ENCODE results near the gene WDR45B.
"Not testable (repeated sequence)": the region's sequence is repeated elsewhere in the genome, so short reads cannot be mapped to it uniquely, and the experiment has no call there.

WDR45B gene

DNA sequence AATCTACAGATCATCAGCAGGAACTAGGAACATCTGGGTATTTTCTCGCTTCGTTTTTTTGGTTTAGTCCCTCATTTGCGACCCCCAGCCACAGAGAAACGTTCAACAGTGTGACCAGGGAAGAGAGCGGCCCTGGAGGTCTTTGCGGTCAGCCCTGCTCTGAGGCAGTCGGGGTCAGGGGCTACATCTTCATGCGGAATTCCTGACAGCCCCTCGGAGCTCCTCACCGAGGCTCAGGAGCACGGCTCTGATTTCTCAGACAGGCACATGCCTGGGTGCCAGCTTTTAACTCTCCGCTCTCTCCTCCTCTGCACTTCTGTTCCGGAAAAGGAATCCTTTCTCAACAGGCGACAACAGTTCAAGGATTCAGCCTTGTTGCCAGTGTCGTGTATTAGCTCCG is 8.0 kb upstream of the WDR45B start:
- Histone ChIP-seq H3K4me3 (ENCODE audit: low read depth in 1 of 2, low read length in 1 of 2) (no peak overlapping the region), H3K9me3 (no peaks in the 10 kb centered on the region), H3K4me1 (ENCODE audit: control insufficient read depth in 1 of 2, insufficient read depth in 1 of 2, low read depth in 1 of 2, low read length in 1 of 2) (peaks cover 19 to 22% of the 10 kb centered on the region in 2 experiments), H3K27me3 (no peaks in the 10 kb centered on the region), H3K36me3 (no peaks in the 10 kb centered on the region), H3K27ac (no peak overlapping the region)
- TF ChIP-seq, protein P1, sequence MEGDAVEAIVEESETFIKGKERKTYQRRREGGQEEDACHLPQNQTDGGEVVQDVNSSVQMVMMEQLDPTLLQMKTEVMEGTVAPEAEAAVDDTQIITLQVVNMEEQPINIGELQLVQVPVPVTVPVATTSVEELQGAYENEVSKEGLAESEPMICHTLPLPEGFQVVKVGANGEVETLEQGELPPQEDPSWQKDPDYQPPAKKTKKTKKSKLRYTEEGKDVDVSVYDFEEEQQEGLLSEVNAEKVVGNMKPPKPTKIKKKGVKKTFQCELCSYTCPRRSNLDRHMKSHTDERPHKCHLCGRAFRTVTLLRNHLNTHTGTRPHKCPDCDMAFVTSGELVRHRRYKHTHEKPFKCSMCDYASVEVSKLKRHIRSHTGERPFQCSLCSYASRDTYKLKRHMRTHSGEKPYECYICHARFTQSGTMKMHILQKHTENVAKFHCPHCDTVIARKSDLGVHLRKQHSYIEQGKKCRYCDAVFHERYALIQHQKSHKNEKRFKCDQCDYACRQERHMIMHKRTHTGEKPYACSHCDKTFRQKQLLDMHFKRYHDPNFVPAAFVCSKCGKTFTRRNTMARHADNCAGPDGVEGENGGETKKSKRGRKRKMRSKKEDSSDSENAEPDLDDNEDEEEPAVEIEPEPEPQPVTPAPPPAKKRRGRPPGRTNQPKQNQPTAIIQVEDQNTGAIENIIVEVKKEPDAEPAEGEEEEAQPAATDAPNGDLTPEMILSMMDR (IDR thresholded peaks at IDR 0.05), result no peak

DNA sequence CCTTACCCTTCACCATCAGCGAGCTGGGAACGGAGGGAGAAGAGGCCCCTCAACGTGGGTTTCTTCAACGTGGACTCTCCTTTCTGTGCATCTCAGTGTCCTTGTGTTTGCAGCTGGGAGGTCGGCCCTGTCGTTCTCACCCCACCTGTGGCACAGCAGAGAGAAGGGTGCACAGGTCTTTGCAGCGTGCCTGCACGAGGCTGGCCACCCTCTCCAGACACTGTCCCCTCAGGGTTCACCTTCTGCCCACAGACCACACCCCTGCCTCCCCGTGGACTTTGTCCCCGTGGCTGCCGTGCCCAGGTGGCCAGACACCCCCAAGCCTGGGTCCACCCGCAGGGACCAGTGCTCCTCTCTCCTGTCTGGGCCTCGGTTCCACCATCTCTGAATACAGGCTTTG is 7.3 kb upstream of the WDR45B start:
- Histone ChIP-seq H3K4me3 (ENCODE audit: low read depth in 1 of 2, low read length in 1 of 2) (peak overlapping the region; percentile 37 to 40), H3K27me3 (no peaks in the 10 kb centered on the region), H3K9me3 (no peaks in the 10 kb centered on the region), H3K36me3 (no peaks in the 10 kb centered on the region), H3K4me1 (ENCODE audit: control insufficient read depth in 1 of 2, insufficient read depth in 1 of 2, low read depth in 1 of 2, low read length in 1 of 2) (peaks cover 19 to 22% of the 10 kb centered on the region in 2 experiments), H3K27ac (peak overlapping the region; percentile 75)
- TF ChIP-seq, protein P1 (IDR thresholded peaks at IDR 0.05), result no peak

DNA sequence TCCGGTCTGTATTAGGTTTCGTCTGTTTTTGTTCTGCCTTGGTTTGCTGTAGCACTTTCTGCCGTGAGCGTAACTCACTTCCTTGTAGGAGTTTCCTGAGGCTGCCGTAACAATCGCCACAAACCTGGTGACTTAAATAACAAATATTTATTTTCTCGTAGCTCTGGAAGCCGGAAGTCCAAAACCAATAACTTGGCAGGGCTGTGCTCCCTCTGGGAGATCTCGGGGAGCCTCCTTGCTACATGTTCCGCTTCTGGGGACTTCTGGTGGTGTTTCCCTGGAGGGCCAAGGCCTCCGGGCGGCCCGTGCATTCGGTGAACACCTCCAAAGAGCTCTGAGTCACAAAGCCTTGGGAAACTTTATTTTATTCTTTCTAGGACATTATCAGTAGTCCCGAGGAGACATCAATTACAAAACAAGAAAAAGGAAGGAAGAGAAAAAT is 6.8 kb upstream of the WDR45B start:
- no peaks in the 10 kb centered on the region for H3K27me3 ChIP-seq
- H3K4me1 ChIP-seq (ENCODE audit: control insufficient read depth in 1 of 2, insufficient read depth in 1 of 2, low read depth in 1 of 2, low read length in 1 of 2), result peaks cover 19 to 22% of the 10 kb centered on the region in 2 experiments
- no peaks in the 10 kb centered on the region for H3K9me3 ChIP-seq
- TF ChIP-seq, protein P1 (IDR thresholded peaks at IDR 0.05), result no peak
- peak overlapping the region; percentile 75 for H3K27ac ChIP-seq
- H3K4me3 ChIP-seq (ENCODE audit: low read depth in 1 of 2, low read length in 1 of 2), result peak overlapping the region; percentile 37 to 40
- H3K36me3 ChIP-seq, result no peaks in the 10 kb centered on the region

DNA sequence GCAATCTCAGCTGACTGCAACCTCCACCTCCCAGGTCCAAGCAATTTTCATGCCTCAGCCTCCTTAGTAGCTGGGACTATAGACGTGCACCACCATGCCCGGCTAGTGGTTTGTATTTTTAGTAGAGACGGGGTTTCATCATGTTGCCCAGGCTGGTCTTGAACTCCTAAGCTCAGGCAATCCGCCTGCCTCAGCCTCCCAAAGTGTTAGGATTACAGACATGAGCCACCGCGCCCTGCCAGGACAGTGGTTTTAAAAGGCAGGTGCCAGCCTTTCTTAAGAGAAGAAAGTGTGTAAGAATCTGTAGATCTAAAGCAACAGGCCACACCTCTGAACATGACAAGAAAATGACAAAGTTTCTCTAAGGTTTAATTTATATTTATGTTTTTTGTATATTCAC is 6.4 kb upstream of the WDR45B start:
- not testable (repeated sequence) for H3K27me3 ChIP-seq, H3K36me3 ChIP-seq, H3K9me3 ChIP-seq
- Histone ChIP-seq H3K27ac (peak overlapping the region; percentile 75), H3K4me1 (ENCODE audit: control insufficient read depth in 1 of 2, insufficient read depth in 1 of 2, low read depth in 1 of 2, low read length in 1 of 2) (peaks cover 19 to 22% of the 10 kb centered on the region in 2 experiments), H3K4me3 (ENCODE audit: low read depth in 1 of 2, low read length in 1 of 2) (peak overlapping the region; percentile 37 to 40)

DNA sequence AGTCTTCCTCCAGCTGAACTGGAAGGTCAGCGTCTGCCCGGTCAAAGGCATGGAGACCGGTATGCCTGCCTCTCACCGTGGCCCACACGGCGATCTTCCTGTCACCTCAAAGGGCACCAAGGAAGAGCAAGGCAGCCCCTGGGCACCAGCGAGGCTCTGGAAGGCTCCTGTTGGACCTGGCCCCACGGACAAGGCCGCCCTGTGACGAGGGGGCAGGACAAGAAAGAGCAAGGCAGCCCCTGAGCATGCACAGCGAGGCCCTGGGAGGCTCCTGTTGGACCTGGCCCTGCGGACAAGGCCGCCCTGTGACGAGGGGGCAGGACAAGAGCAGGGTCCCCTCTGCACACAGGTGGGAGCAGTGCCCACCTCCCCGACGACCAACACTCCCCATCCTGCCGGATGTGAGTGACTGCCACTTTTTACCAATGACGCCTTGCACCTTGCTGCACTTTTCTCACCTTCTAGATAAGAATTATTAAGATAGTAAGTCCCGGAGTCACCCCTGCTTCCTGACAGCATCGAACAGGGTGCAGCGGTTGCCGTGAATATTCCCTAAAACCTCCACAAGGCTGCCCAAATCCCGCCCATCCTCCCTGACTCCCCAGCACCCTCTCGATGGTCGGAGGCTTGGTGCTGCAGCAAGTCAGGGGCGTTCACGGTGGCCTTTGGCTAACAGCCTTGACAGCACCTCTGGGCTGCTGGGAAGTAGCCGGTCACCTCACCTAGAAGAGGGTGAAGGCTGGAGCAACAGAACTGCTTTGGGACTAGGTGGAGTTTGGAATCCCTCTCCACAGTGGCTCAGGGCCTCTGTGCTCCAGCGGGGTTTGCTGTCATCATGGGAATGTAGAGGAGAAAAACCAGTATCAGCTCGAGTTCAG is 5.6 kb upstream of the WDR45B start:
- H3K4me1 ChIP-seq (ENCODE audit: control insufficient read depth in 1 of 2, insufficient read depth in 1 of 2, low read depth in 1 of 2, low read length in 1 of 2), result peaks cover 20 to 23% of the 10 kb centered on the region in 2 experiments
- peak overlapping the region; percentile 75 for H3K27ac ChIP-seq
- no peak overlapping the region for H3K4me3 ChIP-seq (ENCODE audit: low read depth in 1 of 2, low read length in 1 of 2)
- no peaks in the 10 kb centered on the region for H3K36me3 ChIP-seq
- no peaks in the 10 kb centered on the region for H3K9me3 ChIP-seq
- TF ChIP-seq, protein P1 (IDR thresholded peaks at IDR 0.05), result no peak
- no peaks in the 10 kb centered on the region for H3K27me3 ChIP-seq

DNA sequence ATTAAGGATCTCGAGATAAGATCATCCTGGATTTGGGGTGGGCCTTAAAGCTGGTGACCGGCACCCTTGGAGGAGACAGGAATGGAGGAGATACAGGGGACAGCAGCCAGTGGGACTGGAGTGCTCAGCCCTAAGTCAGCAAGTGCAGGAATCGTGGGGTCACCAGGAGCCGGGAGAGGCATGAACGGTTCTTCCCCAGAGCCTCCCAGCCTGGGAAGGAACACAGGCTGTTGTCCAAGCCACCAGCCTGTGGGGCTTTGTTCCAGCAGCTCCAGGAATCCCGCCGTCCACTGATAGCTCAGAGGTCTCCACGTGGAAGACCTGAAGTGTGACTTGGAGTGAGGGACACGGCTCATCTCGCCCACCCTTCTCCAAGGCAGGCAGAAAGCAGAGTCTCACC is 2.5 kb upstream of the WDR45B start:
- TF ChIP-seq, protein P1 (IDR thresholded peaks at IDR 0.05), result no peak
- no peak overlapping the region for H3K27ac ChIP-seq
- H3K4me3 ChIP-seq (ENCODE audit: low read depth in 1 of 2, low read length in 1 of 2), result no peak overlapping the region
- no peaks in the 10 kb centered on the region for H3K27me3 ChIP-seq
- peaks cover 37 to 40% of the 10 kb centered on the region in 2 experiments for H3K4me1 ChIP-seq (ENCODE audit: control insufficient read depth in 1 of 2, insufficient read depth in 1 of 2, low read depth in 1 of 2, low read length in 1 of 2)
- H3K36me3 ChIP-seq, result no peaks in the 10 kb centered on the region
- H3K9me3 ChIP-seq, result no peaks in the 10 kb centered on the region
